Measurements from ENCODE around the gene DAB1.
"Not testable (repeated sequence)": the region's sequence is repeated elsewhere in the genome, so short reads cannot be mapped to it uniquely, and the experiment has no call there.

DAB1 gene

GRCh38 chr1:57357462-57357861, 66.4 kb downstream of the DAB1 start:
- no peak for DNase-seq

- DNase-seq: no peak
These were observed 70.2 kb downstream of the DAB1 start for GRCh38 chr1:57353654-57354053.

DNA sequence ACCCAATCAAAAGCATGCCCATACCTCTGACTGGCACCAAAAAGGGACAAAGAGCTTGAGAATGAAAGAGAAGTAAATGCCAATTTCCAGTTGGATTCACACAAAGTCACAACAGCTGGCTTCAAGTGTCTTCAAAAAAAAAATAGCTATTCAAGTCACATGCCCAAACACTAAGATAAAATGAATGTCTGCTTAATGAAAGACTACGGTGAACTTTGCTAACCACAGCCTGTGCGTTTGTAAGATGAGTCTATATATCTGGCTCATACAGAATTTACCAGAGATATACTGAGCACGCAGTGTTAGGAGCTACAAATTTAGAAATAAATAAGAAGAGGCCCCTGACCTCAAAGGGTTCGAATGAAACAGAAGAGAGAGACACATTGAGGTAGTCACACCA, 73.2 kb downstream of the DAB1 start:
- no peak for DNase-seq

DNA sequence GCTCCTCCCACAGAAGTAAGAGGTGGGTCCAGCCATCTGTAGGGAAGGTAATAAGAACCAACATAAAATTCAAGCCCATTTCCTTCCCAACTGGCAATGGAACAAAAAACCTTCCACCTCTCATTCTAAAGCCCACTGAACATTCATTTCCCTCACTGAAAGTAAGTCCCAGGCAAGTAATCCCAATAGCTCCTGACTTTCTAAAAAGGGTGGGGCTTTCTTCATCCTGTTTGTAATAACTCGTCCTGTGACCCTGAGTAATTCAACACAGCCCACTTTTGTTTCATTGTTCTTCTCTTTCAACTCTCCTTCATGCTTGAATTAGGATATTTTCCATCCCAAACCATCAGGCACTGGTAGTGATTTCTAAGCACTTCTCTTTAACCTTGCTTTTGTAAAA, 74.9 kb downstream of the DAB1 start:
- DNase-seq: no peak

DNA sequence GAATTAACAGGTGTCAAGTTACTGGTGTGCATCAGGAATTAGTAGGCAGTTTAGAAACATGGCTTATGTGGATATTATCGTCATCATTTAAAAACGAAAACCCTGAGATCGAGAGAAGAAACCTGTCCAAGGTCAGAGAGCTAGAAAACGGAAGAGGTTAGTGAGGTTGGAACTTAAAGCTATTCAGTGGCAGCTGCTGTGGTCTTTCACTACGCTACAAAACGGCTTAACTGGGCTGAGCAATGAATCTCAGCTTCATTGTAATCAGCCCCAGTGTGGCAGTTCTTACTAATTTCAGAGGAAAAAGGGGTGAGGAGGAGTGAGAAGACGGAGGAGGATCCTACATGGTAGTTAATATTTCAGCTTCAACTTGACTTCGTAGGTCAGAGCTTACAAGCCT, 77.9 kb downstream of the DAB1 start:
- DNase-seq: no peak

DNA sequence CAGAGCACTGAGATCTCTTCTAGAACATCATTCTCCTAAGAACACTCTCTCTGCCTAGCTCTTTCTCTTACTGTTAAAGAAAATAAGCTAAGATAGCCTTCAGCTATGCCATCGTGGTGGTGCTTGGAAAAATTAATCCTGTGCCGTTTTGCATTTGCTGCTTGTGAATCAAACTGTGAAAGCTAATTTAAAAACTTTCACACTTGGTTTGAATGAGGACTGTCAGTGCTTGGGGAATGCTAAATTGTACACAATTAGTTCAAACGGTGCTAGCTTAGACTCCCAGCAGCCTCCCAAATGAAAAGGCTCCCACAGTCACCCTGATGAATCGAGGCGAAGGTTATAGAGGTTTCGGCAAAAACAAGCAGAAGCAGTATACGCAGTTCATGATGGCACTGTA, 79.6 kb downstream of the DAB1 start:
- no peak for DNase-seq

GRCh38 chr1:57343298-57343915, 80.5 kb downstream of the DAB1 start:
- DNase-seq: not testable (repeated sequence)

DNA sequence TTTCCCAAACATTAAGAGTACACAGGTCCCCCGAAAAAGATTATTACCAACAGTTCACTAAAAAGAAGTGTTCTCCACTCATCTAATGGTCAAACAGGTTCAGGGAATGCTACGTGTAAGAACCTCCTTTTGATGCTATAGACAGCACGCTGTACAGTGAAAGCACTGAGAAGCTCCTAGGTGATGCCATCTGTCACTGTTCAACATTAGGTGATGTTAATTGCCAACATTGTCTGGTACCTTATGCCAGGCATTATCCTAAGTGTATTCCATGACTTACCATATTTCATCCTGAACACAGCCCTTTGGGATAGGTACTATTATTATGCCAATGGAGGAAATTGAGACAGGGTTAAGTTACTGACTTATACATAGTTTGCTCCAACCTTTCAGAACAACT, 82.1 kb downstream of the DAB1 start:
- DNase-seq: peak; percentile 89

GRCh38 chr1:57340334-57341070, 83.4 kb downstream of the DAB1 start:
- DNase-seq: no peak

- no peak for DNase-seq
These were observed 86.2 kb downstream of the DAB1 start for GRCh38 chr1:57337623-57338022.

GRCh38 chr1:57336793-57337192, 87.1 kb downstream of the DAB1 start:
- no peak for DNase-seq

- DNase-seq: no peak
These were observed 92.2 kb downstream of the DAB1 start for GRCh38 chr1:57331620-57332019.

DNA sequence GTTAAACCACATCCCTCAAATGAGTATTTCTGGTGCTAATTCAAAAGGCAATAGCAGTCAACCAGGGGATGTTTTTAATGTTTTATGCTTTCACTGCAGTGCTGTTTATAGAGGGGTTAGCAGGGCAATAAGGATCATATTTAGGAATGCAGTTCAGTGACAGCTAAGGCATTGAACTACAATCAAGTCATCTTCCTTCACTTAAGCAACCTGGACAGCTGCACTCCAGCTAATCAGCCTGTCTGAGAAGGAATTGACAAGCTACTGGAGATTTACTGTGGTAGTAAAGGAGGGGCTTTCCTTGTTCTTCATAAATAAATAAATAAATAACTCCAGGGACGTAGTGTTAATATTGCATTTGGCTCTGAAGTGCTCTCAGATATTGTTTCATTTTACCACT, 93.9 kb downstream of the DAB1 start:
- DNase-seq: no peak

- DNase-seq: no peak
These were observed 94.8 kb downstream of the DAB1 start for GRCh38 chr1:57329001-57329527.

DNA sequence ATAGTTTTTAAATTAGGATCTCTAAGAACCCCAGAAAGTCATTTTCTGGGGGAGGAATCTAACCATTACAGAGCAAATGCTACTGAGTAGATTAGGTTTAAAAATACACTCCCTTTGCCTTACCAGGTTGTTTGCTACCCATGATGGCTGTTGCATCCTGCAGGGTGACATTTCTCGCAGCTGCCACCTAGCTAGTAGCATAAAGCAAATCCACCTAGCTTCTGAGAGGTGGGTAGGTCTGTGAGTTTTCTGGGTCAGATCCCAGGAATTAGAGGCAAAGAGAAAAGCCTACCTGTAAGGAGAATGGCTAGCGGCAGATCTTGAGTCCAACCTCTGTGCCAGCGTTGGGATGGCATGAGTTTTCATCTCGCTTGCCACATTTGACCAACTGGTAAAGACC, 95.9 kb downstream of the DAB1 start:
- no peak for DNase-seq

DNA sequence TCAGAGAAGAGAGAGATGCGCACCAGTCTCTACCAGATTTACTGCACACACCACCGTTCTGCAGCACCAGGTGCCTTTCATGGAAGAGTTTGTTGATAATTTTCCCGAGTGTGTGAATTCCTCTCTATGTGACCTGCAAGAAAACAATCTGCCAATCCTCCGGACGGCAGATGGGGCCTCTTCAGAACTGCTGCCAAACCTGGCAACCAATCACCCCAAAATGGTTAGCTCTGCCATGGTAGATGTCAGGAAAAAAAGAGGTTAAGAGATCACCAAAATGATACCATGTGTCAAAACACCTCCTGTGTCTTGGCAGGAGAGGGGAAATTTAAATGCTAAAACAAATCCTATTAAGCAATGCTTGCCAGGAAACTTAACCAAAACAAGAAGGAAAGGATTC, 96.5 kb downstream of the DAB1 start:
- peak; percentile 62 for DNase-seq

DNA sequence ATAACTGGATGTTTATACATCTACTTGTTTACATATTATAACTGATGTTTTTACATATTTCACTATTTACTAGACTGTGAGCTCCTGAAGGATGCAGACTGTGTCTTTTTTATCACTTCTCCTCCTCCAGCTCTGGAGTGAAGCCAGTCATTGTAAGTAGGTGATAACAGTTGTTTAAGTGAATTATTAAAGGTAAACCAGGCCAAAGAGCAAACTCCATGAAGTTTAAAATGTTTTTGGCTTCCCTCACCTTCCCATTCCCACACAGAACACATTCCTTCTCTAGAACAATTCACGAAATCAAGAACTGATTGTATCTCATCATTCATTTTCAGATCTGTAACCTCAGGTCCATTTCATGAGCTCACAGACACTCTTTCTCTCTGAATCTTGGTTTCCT, 98.3 kb downstream of the DAB1 start:
- DNase-seq: no peak

- DNase-seq: no peak
These were observed 98.7 kb downstream of the DAB1 start for GRCh38 chr1:57325117-57325516.

- DNase-seq: no peak
These were observed 99.5 kb downstream of the DAB1 start for GRCh38 chr1:57324388-57324787.

DNA sequence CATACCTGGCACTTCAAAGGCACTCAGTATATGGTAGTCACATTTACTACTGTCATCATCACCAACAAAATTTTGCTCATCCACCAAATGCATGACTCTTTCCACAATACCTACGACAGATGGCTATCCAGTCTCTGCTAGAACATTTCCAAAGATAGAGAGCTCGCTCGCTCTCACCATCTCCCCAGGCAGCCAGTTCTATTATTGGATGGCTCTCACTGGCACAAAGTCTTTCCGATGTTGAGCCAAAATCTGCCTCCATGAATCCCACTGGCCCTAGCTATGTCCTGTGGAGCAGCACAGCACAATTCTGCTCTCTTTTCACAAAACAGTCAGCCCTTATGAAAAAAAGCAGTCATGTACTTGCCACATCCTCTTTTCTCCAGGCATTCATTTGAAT, 102.1 kb downstream of the DAB1 start:
- peak; percentile 23 for DNase-seq

GRCh38 chr1:57319791-57320190, 104.1 kb downstream of the DAB1 start:
- DNase-seq: no peak

DNA sequence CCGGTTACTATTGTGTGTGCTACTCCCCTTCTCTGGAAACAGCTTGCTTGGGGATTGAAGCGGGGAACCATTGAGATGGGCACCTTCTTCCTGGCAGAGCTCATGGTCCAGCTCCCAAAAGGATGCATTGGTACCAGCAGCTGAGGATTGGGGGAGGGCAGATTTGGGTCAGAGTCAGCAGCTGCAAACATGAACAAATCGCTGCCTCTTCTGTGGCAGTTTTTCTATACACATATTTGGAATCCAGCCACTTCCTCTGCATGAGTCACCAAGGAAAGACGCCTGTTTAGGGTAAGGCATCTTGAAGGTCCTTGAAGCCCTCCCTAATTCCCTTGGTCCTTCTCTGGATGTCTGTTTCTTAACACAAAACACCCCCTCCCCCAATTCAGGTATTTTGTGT, 104.7 kb downstream of the DAB1 start:
- DNase-seq: no peak

DNA sequence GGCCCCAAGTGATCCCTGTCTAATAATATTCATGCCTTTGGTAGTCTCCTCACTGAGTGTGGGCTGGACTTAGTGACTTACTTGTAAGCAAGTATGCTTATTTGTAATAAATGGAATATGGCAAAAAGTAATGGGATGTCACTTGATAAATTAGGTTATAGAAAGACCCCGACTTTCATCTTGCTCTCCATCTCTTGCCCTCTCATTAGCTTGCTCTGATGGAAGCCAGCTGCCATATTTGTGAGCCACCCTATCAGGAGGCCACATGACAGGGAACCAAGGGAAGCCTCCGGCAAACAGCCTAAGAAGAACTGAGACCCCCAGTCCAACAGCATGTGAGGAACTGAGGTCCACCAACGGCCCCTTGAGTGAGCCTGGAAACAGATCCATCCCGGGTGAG, 107.0 kb downstream of the DAB1 start:
- no peak for DNase-seq

DNA sequence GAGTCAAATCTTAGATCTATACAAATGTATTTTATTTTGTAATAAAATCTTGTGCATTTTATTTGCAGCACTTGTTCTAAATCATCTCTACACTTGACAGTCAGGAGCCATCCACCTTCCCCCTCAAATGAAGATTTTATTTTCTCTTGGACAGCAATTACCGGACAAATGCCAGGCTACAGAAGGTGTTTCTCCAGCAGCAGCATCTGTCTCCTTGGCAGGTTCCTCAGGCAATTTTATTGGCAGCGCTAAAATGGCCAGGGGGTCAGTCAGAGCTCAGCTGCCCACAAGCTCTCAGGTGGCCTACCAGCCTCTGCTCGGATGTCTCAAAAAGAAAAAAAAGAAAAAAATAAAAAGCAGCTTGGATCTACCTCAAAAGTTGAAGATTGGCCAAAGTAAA, 107.6 kb downstream of the DAB1 start:
- DNase-seq: no peak

DNA sequence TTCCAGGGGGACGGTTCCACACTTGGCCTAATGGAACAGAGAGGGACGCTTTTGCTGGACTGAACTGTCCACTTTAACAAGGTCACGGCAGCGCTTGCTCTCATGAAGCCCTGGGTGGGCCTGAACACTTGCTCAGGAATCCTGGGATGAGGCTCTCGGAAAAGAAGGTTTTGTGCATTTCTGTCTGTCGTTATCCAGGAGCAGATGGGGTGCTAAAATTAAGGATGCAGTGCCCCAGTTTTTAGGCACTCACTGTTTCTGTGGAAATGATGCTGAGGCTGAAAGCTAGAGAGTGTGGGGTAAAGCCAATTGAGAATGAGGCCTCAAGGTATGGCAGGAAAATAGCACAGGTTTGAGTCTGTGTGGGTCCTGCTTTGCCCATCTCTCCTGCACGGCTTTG, 111.0 kb downstream of the DAB1 start:
- DNase-seq: no peak

All from NCI-H1694 treated with DMSO at 0.1 percent for 48 hours (cell line).